ENCODE measurements around the gene MAG.

DNA sequence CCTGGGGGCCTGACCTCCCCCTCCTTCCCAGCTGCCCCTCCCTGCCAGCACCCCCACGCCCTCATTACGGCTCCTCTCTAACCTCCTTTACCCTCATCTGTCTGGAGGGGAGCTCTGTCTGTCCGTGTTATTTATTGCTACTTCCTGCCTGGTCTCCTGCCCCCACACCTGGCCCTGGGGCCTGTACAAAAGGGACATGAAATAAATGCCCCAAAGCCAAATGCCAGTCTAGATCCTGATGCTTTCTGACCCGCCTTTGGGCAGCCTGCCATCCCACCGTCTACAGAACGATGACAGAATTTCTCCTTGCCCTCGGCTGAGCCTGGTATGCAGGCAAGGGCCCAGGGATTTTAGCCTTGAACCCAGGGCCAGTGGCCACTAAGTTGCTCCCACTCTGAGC is 21.6 kb downstream of the MAG start:
- TF ChIP-seq, protein P1, sequence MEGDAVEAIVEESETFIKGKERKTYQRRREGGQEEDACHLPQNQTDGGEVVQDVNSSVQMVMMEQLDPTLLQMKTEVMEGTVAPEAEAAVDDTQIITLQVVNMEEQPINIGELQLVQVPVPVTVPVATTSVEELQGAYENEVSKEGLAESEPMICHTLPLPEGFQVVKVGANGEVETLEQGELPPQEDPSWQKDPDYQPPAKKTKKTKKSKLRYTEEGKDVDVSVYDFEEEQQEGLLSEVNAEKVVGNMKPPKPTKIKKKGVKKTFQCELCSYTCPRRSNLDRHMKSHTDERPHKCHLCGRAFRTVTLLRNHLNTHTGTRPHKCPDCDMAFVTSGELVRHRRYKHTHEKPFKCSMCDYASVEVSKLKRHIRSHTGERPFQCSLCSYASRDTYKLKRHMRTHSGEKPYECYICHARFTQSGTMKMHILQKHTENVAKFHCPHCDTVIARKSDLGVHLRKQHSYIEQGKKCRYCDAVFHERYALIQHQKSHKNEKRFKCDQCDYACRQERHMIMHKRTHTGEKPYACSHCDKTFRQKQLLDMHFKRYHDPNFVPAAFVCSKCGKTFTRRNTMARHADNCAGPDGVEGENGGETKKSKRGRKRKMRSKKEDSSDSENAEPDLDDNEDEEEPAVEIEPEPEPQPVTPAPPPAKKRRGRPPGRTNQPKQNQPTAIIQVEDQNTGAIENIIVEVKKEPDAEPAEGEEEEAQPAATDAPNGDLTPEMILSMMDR (IDR thresholded peaks at IDR 0.05) = no peak
- TF ChIP-seq POLR2A (IDR thresholded peaks at IDR 0.05; ENCODE audit: low read depth) (no peak), POLR2AphosphoS5 (IDR thresholded peaks at IDR 0.05) (no peak), EP300 (IDR thresholded peaks at IDR 0.05) (no peak)

Measured in esophagus muscularis mucosa (tissue), 4 donors.